ENCODE data around the gene FAF2.

The FAF2 gene

GRCh38 chr5:176536132-176536901 lies 88.1 kb downstream of the FAF2 start:
- no peak for TF ChIP-seq CTCF (IDR thresholded peaks at IDR 0.05)

GRCh38 chr5:176536902-176537553 lies 88.8 kb downstream of the FAF2 start, which contains the start of gene RNF44:
TSS of gene RNF44 (minus strand) at chr5:176537402. CDS start at chr5:176532472, 4,930 bp downstream.
- TF ChIP-seq CTCF (IDR thresholded peaks at IDR 0.05), result no peak

- no peak for TF ChIP-seq CTCF (IDR thresholded peaks at IDR 0.05)
Measured at GRCh38 chr5:176537554-176538229, 89.5 kb downstream of the FAF2 start.

GRCh38 chr5:176538230-176538988 lies 90.2 kb downstream of the FAF2 start:
- no peak for TF ChIP-seq CTCF (IDR thresholded peaks at IDR 0.05)

GRCh38 chr5:176538989-176539384 lies 90.8 kb downstream of the FAF2 start:
- no peak for TF ChIP-seq CTCF (IDR thresholded peaks at IDR 0.05)

- no peak for TF ChIP-seq CTCF (IDR thresholded peaks at IDR 0.05)
Measured at GRCh38 chr5:176540476-176540899, 92.3 kb downstream of the FAF2 start.

- TF ChIP-seq CTCF (IDR thresholded peaks at IDR 0.05), result no peak
Measured at GRCh38 chr5:176540956-176541337, 92.8 kb downstream of the FAF2 start.

Measured in LNCAP (cell line).